Upper lobe of left lung (tissue), 4 donors: Measurements from ENCODE around the gene IP6K2.

Experiments used
- CTCF ChIP-seq, 6 experiments: fragments of 450-650 bp in 4 of 6; fragments of 200-600 bp in 2 of 6; sonication (generic) in 2 of 6; IDR thresholded peaks; one replicate each; pipeline ENCODE4 v1.5.1; 2016 to 2019; ENCODE audit warnings: antibody characterized with exemption in 6 of 6
- EP300 ChIP-seq, 4 donors: sonication (generic); formaldehyde crosslinking; IDR thresholded peaks; one replicate each; pipeline ENCODE4 v1.5.1; 2017; ENCODE audit warnings: antibody characterized with exemption in 4 of 4, control low read depth in 2 of 4
- POLR2A ChIP-seq, 4 donors: fragments of 450-650 bp; IDR thresholded peaks; one replicate each; pipeline ENCODE4 v1.5.1; 2016 to 2017; ENCODE audit warnings: antibody characterized with exemption in 4 of 4, mild to moderate bottlenecking in 2 of 4

- no peak for TF ChIP-seq CTCF (IDR thresholded peaks at IDR 0.05)
- no peak for TF ChIP-seq EP300 (IDR thresholded peaks at IDR 0.05)
- TF ChIP-seq POLR2A (IDR thresholded peaks at IDR 0.05), result no peak
Observed at GRCh38 chr3:48680811-48681540, 36.0 kb downstream of the IP6K2 start.
